MCF 10A (cell line): ENCODE data around the gene BRAP. TPM values are rescaled to one million over a fixed set of nuclear protein-coding genes. Genes with fewer than 3 reads are reported as not detected.
"Not testable (repeated sequence)": the region's sequence is repeated elsewhere in the genome, so short reads cannot be mapped to it uniquely, and the experiment has no call there.

Experiments used
- BruUV-seq: library from RNA; stranded (reverse); fragments of 400-500 nt; replicated peaks from 2 replicates; lab custom pipeline; 2021; lab: Mats Ljungman, UMichigan
- CTCF ChIA-PET: fragments of 300-600 bp; sonication (Branson Sonifier 250); formaldehyde crosslinking; extraction: SDS; loops from one replicate; lab custom pipeline; 2021; ENCODE audit warnings: antibody characterized with exemption, inconsistent platforms; lab: Yijun Ruan, JAX
- POLR2A ChIA-PET: fragments of 300-600, 350-650 bp; sonication (Branson Sonifier 250); formaldehyde crosslinking; extraction: SDS; loops from one replicate; lab custom pipeline; 2020; ENCODE audit warnings: antibody characterized with exemption, inconsistent platforms; lab: Yijun Ruan, JAX
- DNase-seq: peaks from one replicate; pipeline ENCODE4 v3.0.0-alpha.2; 2018; ENCODE audit not compliant: unreplicated experiment
- H3K27ac Mint-ChIP-seq: one replicate; pipeline ENCODE4 v1.8.0; 2022; ENCODE audit warnings: mild to moderate bottlenecking, low read depth, mixed read lengths; ENCODE audit not compliant: unreplicated experiment
- H3K27me3 Mint-ChIP-seq: one replicate; pipeline ENCODE4 v1.8.0; 2022; ENCODE audit warnings: mixed read lengths; ENCODE audit not compliant: insufficient read depth, unreplicated experiment
- H3K36me3 Mint-ChIP-seq: one replicate; pipeline ENCODE4 v1.8.0; 2022; ENCODE audit warnings: mild to moderate bottlenecking, moderate library complexity, mixed read lengths; ENCODE audit not compliant: insufficient read depth, unreplicated experiment
- H3K4me1 Mint-ChIP-seq: one replicate; pipeline ENCODE4 v1.8.0; 2022; ENCODE audit warnings: mixed read lengths; ENCODE audit not compliant: insufficient read depth, unreplicated experiment
- H3K4me3 Mint-ChIP-seq: one replicate; pipeline ENCODE4 v1.8.0; 2022; ENCODE audit warnings: mild to moderate bottlenecking, moderate library complexity, mixed read lengths; ENCODE audit not compliant: unreplicated experiment
- H3K9me3 Mint-ChIP-seq: one replicate; pipeline ENCODE4 v1.8.0; 2022; ENCODE audit warnings: mixed read lengths; ENCODE audit not compliant: unreplicated experiment
- intact Hi-C: fragments of 100-400 bp; cut with micrococcal nuclease; formaldehyde crosslinking; loops from 2 replicates; pipeline ENCODE4 v1.14.1; 2022
- total RNA-seq: library from RNA; stranded (reverse); gene quantifications from 2 replicates; pipeline ENCODE4 v1.2.3, GENCODE V29; 2022
- TF ChIP-seq, protein P1 (sequence below): fragments of 200-600 bp; IDR thresholded peaks from one replicate; pipeline ENCODE4 v1.8.0; 2022; ENCODE audit warnings: antibody characterized with exemption, mild to moderate bottlenecking; ENCODE audit not compliant: unreplicated experiment

Gene BRAP
- total RNA-seq, 1 experiment from 2014 or later: 24.4 TPM

- Mint-ChIP-seq H3K4me1 (peaks cover 17% of the 10 kb centered on the region), H3K36me3 (peaks cover 24% of the 10 kb centered on the region), H3K27me3 (no peaks in the 10 kb centered on the region), H3K9me3 (no peaks in the 10 kb centered on the region), H3K27ac (peak overlapping the region; percentile 93), H3K4me3 (peak overlapping the region; percentile 93)
- ChIA-PET CTCF (interaction anchor here (0.6 to 1.6 kb wide), 3 partner anchors 126 to 131 kb away, joined by 3 to 5 read pairs (median 4); no protein-coding TSS in a partner anchor), POLR2A (interaction anchor here (2.1 to 2.8 kb wide), 2 partner anchors 33 to 155 kb away, joined by 7 to 26 read pairs; partner anchors contain the start of gene MAPKAPK5)
- intact Hi-C loops: loop anchor here (1.0 to 2.0 kb wide), 2 partner anchors 101 to 126 kb away; no protein-coding TSS in a partner anchor
- TF ChIP-seq, protein P1, sequence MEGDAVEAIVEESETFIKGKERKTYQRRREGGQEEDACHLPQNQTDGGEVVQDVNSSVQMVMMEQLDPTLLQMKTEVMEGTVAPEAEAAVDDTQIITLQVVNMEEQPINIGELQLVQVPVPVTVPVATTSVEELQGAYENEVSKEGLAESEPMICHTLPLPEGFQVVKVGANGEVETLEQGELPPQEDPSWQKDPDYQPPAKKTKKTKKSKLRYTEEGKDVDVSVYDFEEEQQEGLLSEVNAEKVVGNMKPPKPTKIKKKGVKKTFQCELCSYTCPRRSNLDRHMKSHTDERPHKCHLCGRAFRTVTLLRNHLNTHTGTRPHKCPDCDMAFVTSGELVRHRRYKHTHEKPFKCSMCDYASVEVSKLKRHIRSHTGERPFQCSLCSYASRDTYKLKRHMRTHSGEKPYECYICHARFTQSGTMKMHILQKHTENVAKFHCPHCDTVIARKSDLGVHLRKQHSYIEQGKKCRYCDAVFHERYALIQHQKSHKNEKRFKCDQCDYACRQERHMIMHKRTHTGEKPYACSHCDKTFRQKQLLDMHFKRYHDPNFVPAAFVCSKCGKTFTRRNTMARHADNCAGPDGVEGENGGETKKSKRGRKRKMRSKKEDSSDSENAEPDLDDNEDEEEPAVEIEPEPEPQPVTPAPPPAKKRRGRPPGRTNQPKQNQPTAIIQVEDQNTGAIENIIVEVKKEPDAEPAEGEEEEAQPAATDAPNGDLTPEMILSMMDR: no peak
- peak; percentile 26 for DNase-seq
- BruUV-seq: no TSS peak
Measured at GRCh38 chr12:111687255-111687654, 1.5 kb upstream of the BRAP start.

- Mint-ChIP-seq H3K4me3 (peak overlapping the region; percentile 93), H3K27ac (peak overlapping the region; percentile 93), H3K9me3 (no peaks in the 10 kb centered on the region), H3K4me1 (peaks cover 17% of the 10 kb centered on the region), H3K27me3 (no peaks in the 10 kb centered on the region), H3K36me3 (peaks cover 26% of the 10 kb centered on the region)
- CTCF ChIA-PET: interaction anchor here (0.6 to 0.9 kb wide), 5 partner anchors 23 to 130 kb away, joined by 3 to 5 read pairs (median 3); no protein-coding TSS in a partner anchor
- POLR2A ChIA-PET: interaction anchor here (0.6 to 2.8 kb wide), 15 partner anchors 8 to 552 kb away, joined by 3 to 26 read pairs (median 4); partner anchors contain the start of gene MAPKAPK5
- no TSS peak for BruUV-seq
- intact Hi-C loops: loop anchor here (1.0 to 2.0 kb wide), 2 partner anchors 102 to 126 kb away; no protein-coding TSS in a partner anchor
- TF ChIP-seq, protein P1: no peak
- DNase-seq: no peak
Measured at GRCh38 chr12:111686574-111687105, 884 bp upstream of the BRAP start.

GRCh38 chr12:111685322-111685810 is 390 bp downstream of the BRAP start:
- CTCF ChIA-PET: interaction anchor here (0.5 to 1.8 kb wide), 6 partner anchors 88 to 307 kb away, joined by 3 to 6 read pairs (median 3); no protein-coding TSS in a partner anchor

GRCh38 chr12:111684485-111685198 is 1.1 kb downstream of the BRAP start:
- H3K9me3 Mint-ChIP-seq, BruUV-seq, H3K27me3 Mint-ChIP-seq, intact Hi-C loops, DNase-seq: not testable (repeated sequence)
- Mint-ChIP-seq H3K4me1 (peaks cover 17% of the 10 kb centered on the region), H3K4me3 (peak overlapping the region; percentile 93), H3K27ac (peak overlapping the region; percentile 93), H3K36me3 (peaks cover 38% of the 10 kb centered on the region)
- ChIA-PET CTCF (interaction anchor here (0.6 to 1.8 kb wide), 6 partner anchors 50 to 1218 kb away, joined by 3 to 6 read pairs (median 3); no protein-coding TSS in a partner anchor), POLR2A (interaction anchor here (0.9 to 2.8 kb wide), 8 partner anchors 10 to 157 kb away, joined by 3 to 26 read pairs (median 6); partner anchors contain the start of gene MAPKAPK5)

More at GRCh38 chr12:111685322-111685810, 390 bp downstream of the BRAP start:
- intact Hi-C loops: no loop called here
- H3K36me3 Mint-ChIP-seq: peaks cover 31% of the 10 kb centered on the region
- H3K27ac Mint-ChIP-seq: peak overlapping the region; percentile 93
- H3K4me3 Mint-ChIP-seq: peak overlapping the region; percentile 93
- BruUV-seq: TSS peak; percentile 42
- no peaks in the 10 kb centered on the region for H3K27me3 Mint-ChIP-seq
- DNase-seq: peak; percentile 23
- no peaks in the 10 kb centered on the region for H3K9me3 Mint-ChIP-seq
- POLR2A ChIA-PET: interaction anchor here (0.6 to 2.8 kb wide), 32 partner anchors 9 to 1167 kb away, joined by 3 to 26 read pairs (median 3); partner anchors contain the start of genes ATXN2 and MAPKAPK5
- TF ChIP-seq, protein P1: no peak
- peaks cover 17% of the 10 kb centered on the region for H3K4me1 Mint-ChIP-seq
